Measurements from ENCODE around the gene KCNC3. TPM values are rescaled to one million over a fixed set of nuclear protein-coding genes. Genes with fewer than 3 reads are reported as not detected.

The KCNC3 gene
- total RNA-seq, 1 donor from 2014 or later, result 8.6 TPM

DNA sequence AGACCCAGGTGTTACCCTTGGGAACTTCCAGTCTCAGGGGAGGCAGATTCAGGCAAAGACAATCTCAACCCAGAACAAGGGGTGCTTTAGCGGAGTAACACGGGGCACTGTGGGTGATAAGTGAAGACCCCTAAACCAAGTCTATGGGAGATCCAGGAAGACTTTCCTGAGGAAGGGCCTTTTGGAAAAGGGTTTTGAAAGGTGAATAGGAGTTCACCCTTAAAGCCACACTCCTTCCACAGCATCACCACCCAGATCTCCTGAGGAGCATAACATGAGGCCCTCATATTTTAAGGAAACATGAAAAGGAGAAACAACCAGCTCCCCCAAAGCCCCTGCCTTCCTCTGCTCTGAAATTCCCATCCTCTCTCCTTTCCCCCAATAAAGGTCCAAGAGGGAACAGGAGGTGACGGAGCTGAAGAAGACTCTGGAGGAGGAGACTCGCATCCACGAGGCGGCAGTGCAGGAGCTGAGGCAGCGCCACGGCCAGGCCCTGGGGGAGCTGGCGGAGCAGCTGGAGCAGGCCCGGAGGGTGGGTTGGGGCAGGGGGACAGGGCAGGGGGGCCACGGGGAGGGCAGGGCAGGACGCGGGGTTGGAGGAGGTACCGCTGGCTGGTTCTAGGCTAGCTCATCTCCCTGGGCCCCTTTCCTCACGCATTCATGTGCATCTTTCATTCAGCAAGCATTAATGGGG, 52.7 kb downstream of the KCNC3 start:
- no peak for DNase-seq (ENCODE audit: low spot score)

- no peak for DNase-seq (ENCODE audit: low spot score)
These were observed 53.4 kb downstream of the KCNC3 start for GRCh38 chr19:50275577-50276368.

DNA sequence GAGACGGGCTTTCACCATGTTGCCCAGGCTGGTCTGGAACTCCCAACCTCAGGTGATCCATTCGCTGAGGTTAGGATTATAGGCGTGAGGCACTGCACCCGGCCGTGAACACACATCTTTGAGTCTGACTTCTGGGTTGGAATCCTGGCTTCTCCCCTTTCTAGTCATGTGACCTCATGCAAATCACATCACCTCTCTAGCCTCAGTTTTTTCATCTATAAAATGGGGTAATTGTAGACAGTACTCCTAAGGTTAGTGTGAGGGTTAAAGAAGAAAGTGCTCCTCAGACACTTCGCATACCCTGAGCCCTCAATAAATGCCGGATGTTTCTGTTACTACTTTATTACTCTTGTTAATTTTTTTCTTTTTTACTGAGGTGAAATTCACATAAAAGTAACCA, 55.4 kb downstream of the KCNC3 start:
- no peak for DNase-seq (ENCODE audit: low spot score)

DNA sequence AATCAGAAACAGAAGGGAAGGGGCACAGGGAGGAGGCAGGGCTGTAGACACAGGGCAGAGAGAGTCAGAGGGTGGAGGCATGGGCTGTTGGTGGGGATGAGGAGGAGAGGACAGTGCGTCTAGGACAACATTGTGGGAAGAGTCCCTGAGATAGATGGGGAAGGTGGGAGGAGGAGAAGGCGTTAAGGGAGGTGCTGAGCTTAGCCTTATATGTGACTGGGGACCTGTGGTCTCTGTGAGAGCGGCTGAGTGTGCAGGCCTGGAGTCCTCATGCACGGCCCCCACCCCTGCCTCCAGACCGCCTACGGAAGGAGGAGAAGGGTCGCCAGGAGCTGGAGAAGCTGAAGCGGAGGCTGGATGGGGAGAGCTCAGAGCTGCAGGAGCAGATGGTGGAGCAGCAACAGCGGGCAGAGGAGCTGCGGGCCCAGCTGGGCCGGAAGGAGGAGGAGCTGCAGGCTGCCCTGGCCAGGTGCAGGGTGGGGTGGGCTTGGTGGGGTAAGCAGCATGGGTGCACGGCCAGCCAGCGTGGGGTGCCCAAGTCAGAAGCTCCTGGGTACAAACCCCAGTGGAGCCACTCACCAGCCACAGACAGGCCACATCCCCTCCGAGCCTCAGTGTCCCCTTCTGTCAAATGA, 56.8 kb downstream of the KCNC3 start:
- no peak for DNase-seq (ENCODE audit: low spot score)

GRCh38 chr19:50269653-50270052, 59.5 kb downstream of the KCNC3 start:
- no peak for DNase-seq (ENCODE audit: low spot score)

DNA sequence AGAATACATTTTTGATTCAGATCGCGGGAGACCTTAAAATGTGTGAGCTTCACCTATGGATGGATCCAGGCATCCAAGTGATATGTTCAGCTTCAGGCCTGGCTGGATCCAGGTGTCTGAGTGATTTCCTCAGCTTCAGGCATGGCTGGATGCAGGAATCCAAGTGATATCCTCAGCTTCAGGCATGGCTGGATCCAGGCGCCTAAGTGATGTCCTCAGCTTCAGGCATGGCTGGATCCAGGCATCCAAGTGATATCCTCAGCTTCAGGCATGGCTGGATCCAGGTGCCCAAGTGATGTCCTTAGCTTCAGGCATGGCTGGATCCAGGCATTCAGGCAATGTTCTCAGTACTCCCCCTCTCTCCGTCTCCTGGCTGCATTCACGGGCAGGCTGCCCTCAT, 60.7 kb downstream of the KCNC3 start:
- no peak for DNase-seq (ENCODE audit: low spot score)

GRCh38 chr19:50268041-50268440, 61.1 kb downstream of the KCNC3 start:
- no peak for DNase-seq (ENCODE audit: low spot score)

GRCh38 chr19:50266896-50267295, 62.3 kb downstream of the KCNC3 start:
- DNase-seq (ENCODE audit: low spot score), result peak; percentile 63

- DNase-seq (ENCODE audit: low spot score), result peak; percentile 40
These were observed 63.1 kb downstream of the KCNC3 start for GRCh38 chr19:50266041-50266440.

- no peak for DNase-seq (ENCODE audit: low spot score)
These were observed 64.5 kb downstream of the KCNC3 start for GRCh38 chr19:50264483-50265186.

GRCh38 chr19:50263176-50263575, 66.0 kb downstream of the KCNC3 start:
- DNase-seq (ENCODE audit: low spot score), result no peak

Other genes with a start within 250 kb of the KCNC3 start
- gene IZUMO2, start 166.1 kb downstream of the KCNC3 start, total RNA-seq, result not detected
- 91.0 TPM for gene MYH14, start 125.8 kb downstream of the KCNC3 start, total RNA-seq
- 8.1 TPM for gene NAPSA, start 36.3 kb upstream of the KCNC3 start, total RNA-seq
- 92.3 TPM for gene NR1H2, start 47.1 kb upstream of the KCNC3 start, total RNA-seq
- gene POLD1, start 55.0 kb upstream of the KCNC3 start, total RNA-seq, result 16.2 TPM
- gene SPIB, start 89.6 kb upstream of the KCNC3 start, total RNA-seq, result 1.8 TPM
- gene MYBPC2, start 103.5 kb upstream of the KCNC3 start, total RNA-seq, result not detected
- gene EMC10, start 147.1 kb upstream of the KCNC3 start, total RNA-seq, result 182 TPM
- 5.0 TPM for gene GARIN5A, start 147.5 kb upstream of the KCNC3 start, total RNA-seq
- 57.3 TPM for gene JOSD2, start 181.8 kb upstream of the KCNC3 start, total RNA-seq
- not detected for gene ASPDH, start 184.5 kb upstream of the KCNC3 start, total RNA-seq
- gene LRRC4B, start 239.1 kb upstream of the KCNC3 start, total RNA-seq, result 3.5 TPM